ENCODE results near the gene BBS5. TPM values are rescaled to one million over a fixed set of nuclear protein-coding genes. Genes with fewer than 3 reads are reported as not detected.

The BBS5 gene
- polyA plus RNA-seq, 1 donor (not counting 4 experiments of a cell fraction or from before 2014, with no cell fraction given) = 2.4 TPM

- FAIRE-seq = no peak
- DNase-seq (ENCODE audit: low read depth, low spot score) = no peak
- no peak overlapping the region for H2AFZ ChIP-seq (ENCODE audit: control insufficient read depth, low read length)
- H3K27ac ChIP-seq (ENCODE audit: control insufficient read depth, insufficient read depth, low read length) = no peak overlapping the region
- H3K36me3 ChIP-seq (ENCODE audit: control insufficient read depth in 2 of 2, extremely low read depth in 1 of 2, insufficient read depth in 2 of 2, low read length in 2 of 2) = no peaks in the 10 kb centered on the region
- no peaks in the 10 kb centered on the region for H4K20me1 ChIP-seq (ENCODE audit: control insufficient read depth, extremely low read depth, insufficient read depth, low read length)
- dilution Hi-C loops (cut with MboI; ENCODE audit: extremely low pct_ligation_motif_present, low sequenced_read_pairs) = no loop called here
- H3K9me1 ChIP-seq (ENCODE audit: control insufficient read depth, extremely low read depth, insufficient read depth, low read length) = no peaks in the 10 kb centered on the region
- H3K4me1 ChIP-seq (ENCODE audit: control insufficient read depth, extremely low read depth, insufficient read depth, low read length) = peaks cover 6% of the 10 kb centered on the region
- no peaks in the 10 kb centered on the region for H3K27me3 ChIP-seq (ENCODE audit: control insufficient read depth, extremely low read depth, insufficient read depth, low read length)
- no peaks in the 10 kb centered on the region for H3K79me2 ChIP-seq (ENCODE audit: control insufficient read depth, insufficient read depth, low read length)
- no peaks in the 10 kb centered on the region for H3K9me3 ChIP-seq (ENCODE audit: control insufficient read depth, low read depth, low read length)
- TF ChIP-seq CTCF (optimal IDR thresholded peaks at IDR 0.05 in 1 of 3, IDR thresholded peaks at IDR 0.05 in 1 of 3, conservative IDR thresholded peaks at IDR 0.05 in 1 of 3; ENCODE audit: extremely low read depth in 1 of 3, insufficient read depth in 2 of 3, low read length in 3 of 3) (no peak), EZH2 (IDR thresholded peaks at IDR 0.05; ENCODE audit: low read length) (no peak)
- no peak overlapping the region for H3K4me2 ChIP-seq (ENCODE audit: control insufficient read depth, extremely low read depth, insufficient read depth, low read depth, low read length)
- H3K9ac ChIP-seq (ENCODE audit: control insufficient read depth, extremely low read depth, insufficient read depth, low read length) = no peak overlapping the region
- H3K4me3 ChIP-seq (ENCODE audit: control insufficient read depth in 2 of 3, extremely low read depth in 1 of 3, insufficient read depth in 2 of 3, low read depth in 1 of 3, low read length in 3 of 3) = no peak overlapping the region
Observed at GRCh38 chr2:169476459-169476858, 2.8 kb upstream of the BBS5 start.

- DNase-seq (ENCODE audit: low read depth, low spot score) = no peak
- no peak overlapping the region for H3K9ac ChIP-seq (ENCODE audit: control insufficient read depth, extremely low read depth, insufficient read depth, low read length)
Observed at GRCh38 chr2:169478339-169478738, 955 bp upstream of the BBS5 start.

GRCh38 chr2:169478745-169479256 is 493 bp upstream of the BBS5 start:
- DNase-seq (ENCODE audit: low read depth, low spot score) = no peak
- dilution Hi-C loops (cut with MboI; ENCODE audit: extremely low pct_ligation_motif_present, low sequenced_read_pairs) = no loop called here
- Histone ChIP-seq H3K27ac (ENCODE audit: control insufficient read depth, insufficient read depth, low read length) (peak overlapping the region; percentile 58), H3K36me3 (ENCODE audit: control insufficient read depth in 2 of 2, extremely low read depth in 1 of 2, insufficient read depth in 2 of 2, low read length in 2 of 2) (peaks cover 0 to 3% of the 10 kb centered on the region in 2 experiments), H3K9me3 (ENCODE audit: control insufficient read depth, low read depth, low read length) (no peaks in the 10 kb centered on the region), H3K79me2 (ENCODE audit: control insufficient read depth, insufficient read depth, low read length) (no peaks in the 10 kb centered on the region), H3K4me3 (ENCODE audit: control insufficient read depth in 2 of 3, extremely low read depth in 1 of 3, insufficient read depth in 2 of 3, low read depth in 1 of 3, low read length in 3 of 3) (peak overlapping the region; percentile 63 to 73 (median 65)), H3K9ac (ENCODE audit: control insufficient read depth, extremely low read depth, insufficient read depth, low read length) (peak overlapping the region; percentile 80), H3K4me2 (ENCODE audit: control insufficient read depth, extremely low read depth, insufficient read depth, low read depth, low read length) (peak overlapping the region; percentile 93), H3K9me1 (ENCODE audit: control insufficient read depth, extremely low read depth, insufficient read depth, low read length) (no peaks in the 10 kb centered on the region), H2AFZ (ENCODE audit: control insufficient read depth, low read length) (peak overlapping the region; percentile 99), H3K27me3 (ENCODE audit: control insufficient read depth, extremely low read depth, insufficient read depth, low read length) (no peaks in the 10 kb centered on the region), H4K20me1 (ENCODE audit: control insufficient read depth, extremely low read depth, insufficient read depth, low read length) (no peaks in the 10 kb centered on the region), H3K4me1 (ENCODE audit: control insufficient read depth, extremely low read depth, insufficient read depth, low read length) (peaks cover 6% of the 10 kb centered on the region)
- no peak for FAIRE-seq
- TF ChIP-seq EZH2 (IDR thresholded peaks at IDR 0.05; ENCODE audit: low read length) (no peak), CTCF (optimal IDR thresholded peaks at IDR 0.05 in 1 of 3, IDR thresholded peaks at IDR 0.05 in 1 of 3, conservative IDR thresholded peaks at IDR 0.05 in 1 of 3; ENCODE audit: extremely low read depth in 1 of 3, insufficient read depth in 2 of 3, low read length in 3 of 3) (no peak)

More at GRCh38 chr2:169478339-169478738, 955 bp upstream of the BBS5 start:
- no peaks in the 10 kb centered on the region for H3K36me3 ChIP-seq (ENCODE audit: control insufficient read depth in 2 of 2, extremely low read depth in 1 of 2, insufficient read depth in 2 of 2, low read length in 2 of 2)
- H3K79me2 ChIP-seq (ENCODE audit: control insufficient read depth, insufficient read depth, low read length) = no peaks in the 10 kb centered on the region
- TF ChIP-seq EZH2 (IDR thresholded peaks at IDR 0.05; ENCODE audit: low read length) = no peak
- no peak overlapping the region for H3K4me2 ChIP-seq (ENCODE audit: control insufficient read depth, extremely low read depth, insufficient read depth, low read depth, low read length)
- peaks cover 6% of the 10 kb centered on the region for H3K4me1 ChIP-seq (ENCODE audit: control insufficient read depth, extremely low read depth, insufficient read depth, low read length)
- H2AFZ ChIP-seq (ENCODE audit: control insufficient read depth, low read length) = peak overlapping the region; percentile 99
- H3K27ac ChIP-seq (ENCODE audit: control insufficient read depth, insufficient read depth, low read length) = no peak overlapping the region
- no peaks in the 10 kb centered on the region for H3K27me3 ChIP-seq (ENCODE audit: control insufficient read depth, extremely low read depth, insufficient read depth, low read length)
- no peak for FAIRE-seq
- no peak overlapping the region for H3K4me3 ChIP-seq (ENCODE audit: control insufficient read depth in 2 of 3, extremely low read depth in 1 of 3, insufficient read depth in 2 of 3, low read depth in 1 of 3, low read length in 3 of 3)
- H4K20me1 ChIP-seq (ENCODE audit: control insufficient read depth, extremely low read depth, insufficient read depth, low read length) = no peaks in the 10 kb centered on the region
- dilution Hi-C loops (cut with MboI; ENCODE audit: extremely low pct_ligation_motif_present, low sequenced_read_pairs) = no loop called here
- no peaks in the 10 kb centered on the region for H3K9me3 ChIP-seq (ENCODE audit: control insufficient read depth, low read depth, low read length)
- H3K9me1 ChIP-seq (ENCODE audit: control insufficient read depth, extremely low read depth, insufficient read depth, low read length) = no peaks in the 10 kb centered on the region

Data from keratinocyte (primary cell).